B cell (primary cell): ENCODE results near the gene SERPINF2. TPM values are rescaled to one million over a fixed set of nuclear protein-coding genes. Genes with fewer than 3 reads are reported as not detected.

Source experiments
- ATAC-seq: fragments of 200-7000 bp; cut with Tn5 transposase; one replicate; pipeline ENCODE4 v1.10.0; 2021; ENCODE audit warnings: low read depth, mild to moderate bottlenecking, moderate number of reproducible peaks, moderate library complexity
- CTCF ChIA-PET: fragments of 350-600 bp; sonication (Branson Sonifier 250); formaldehyde crosslinking; loops from one replicate; lab custom pipeline; 2021; ENCODE audit warnings: antibody characterized with exemption, inconsistent platforms; lab: Charles Lee
- POLR2A ChIA-PET: fragments of 350-600 bp; sonication (Branson Sonifier 250); formaldehyde crosslinking; loops from one replicate; lab custom pipeline; 2021; ENCODE audit warnings: antibody characterized with exemption; lab: Charles Lee
- DNase-seq: peaks from one replicate; pipeline ENCODE4 v3.0.0; 2013
- H2AFZ ChIP-seq: 2 replicates; pipeline ENCODE4 v1.6.1; 2012; ENCODE audit warnings: mild to moderate bottlenecking, low read depth, low read length; ENCODE audit not compliant: insufficient read depth, poor library complexity, severe bottlenecking
- H3K27ac ChIP-seq, 2 donors: 1 replicate in 1 of 2; 2 replicates in 1 of 2; pipeline ENCODE4 v1.5.1; 2012 to 2013; ENCODE audit warnings: low read length in 2 of 2, mild to moderate bottlenecking in 2 of 2, moderate library complexity in 1 of 2
- H3K27me3 ChIP-seq, 4 experiments: fragments of 200-600 bp in 1 of 4; sonication (generic) in 1 of 4; replicated peaks in 1 of 4; 1 replicate in 2 of 4; 2 replicates in 2 of 4; pipeline versions ENCODE4 v1.6.1 to v1.7.0; 2013 to 2016; ENCODE audit warnings: low read length in 3 of 4, mild to moderate bottlenecking in 2 of 4, mixed read lengths in 1 of 4, moderate library complexity in 1 of 4; ENCODE audit not compliant: insufficient read depth in 4 of 4, control insufficient read depth in 3 of 4; ENCODE audit errors: control extremely low read depth in 1 of 4
- H3K36me3 ChIP-seq, 2 experiments: replicated peaks in 1 of 2; 1 replicate in 1 of 2; 2 replicates in 1 of 2; pipeline versions ENCODE4 v1.6.1 to v1.7.1; 2013; ENCODE audit warnings: low read length in 1 of 2; ENCODE audit not compliant: insufficient read depth in 2 of 2, control insufficient read depth in 1 of 2; ENCODE audit errors: control extremely low read depth in 1 of 2, extremely low read depth in 1 of 2
- H3K4me1 ChIP-seq, 2 donors: fragments of 200-600 bp in 1 of 2; sonication (generic) in 1 of 2; 1 replicate in 1 of 2; 2 replicates in 1 of 2; pipeline versions ENCODE4 v1.5.1 to v1.6.1; 2013 to 2017; ENCODE audit warnings: low read length in 2 of 2; ENCODE audit not compliant: control insufficient read depth in 2 of 2, insufficient read depth in 2 of 2
- H3K4me2 ChIP-seq: replicated peaks from 2 replicates; pipeline ENCODE3; 2012; ENCODE audit warnings: mild to moderate bottlenecking, low read depth, low read length; ENCODE audit not compliant: poor library complexity, severe bottlenecking
- H3K4me3 ChIP-seq, 5 experiments: fragments of 200-600 bp in 1 of 5; sonication (generic) in 1 of 5; 1 replicate in 3 of 5; 2 replicates in 2 of 5; pipeline versions ENCODE4 v1.5.1 to v1.7.0; 2011 to 2016; ENCODE audit warnings: low read length in 4 of 5, mild to moderate bottlenecking in 4 of 5, low read depth in 2 of 5, control low read depth in 1 of 5, moderate library complexity in 1 of 5; ENCODE audit not compliant: insufficient read depth in 1 of 5; ENCODE audit errors: control extremely low read depth in 1 of 5, extremely low read depth in 1 of 5
- H3K79me2 ChIP-seq: fragments of 200-600 bp; sonication (generic); one replicate; pipeline ENCODE4 v1.6.0; 2016; ENCODE audit warnings: low read length; ENCODE audit not compliant: control insufficient read depth, insufficient read depth
- H3K9ac ChIP-seq: fragments of 200-600 bp; sonication (generic); 2 replicates; pipeline ENCODE4 v1.6.1; 2017; ENCODE audit warnings: mild to moderate bottlenecking, low read length, moderate library complexity
- H3K9me3 ChIP-seq, 3 donors: one replicate each; pipeline versions ENCODE4 v1.6.1 to v1.7.1; 2013; ENCODE audit warnings: low read length in 2 of 3; ENCODE audit not compliant: control insufficient read depth in 2 of 3, insufficient read depth in 1 of 3; ENCODE audit errors: control extremely low read depth in 1 of 3
- H4K20me1 ChIP-seq: 2 replicates; pipeline ENCODE4 v1.6.0; 2012; ENCODE audit warnings: mild to moderate bottlenecking, low read length; ENCODE audit not compliant: insufficient read depth, control insufficient read depth, poor library complexity, severe bottlenecking
- H3K27ac Mint-ChIP-seq: one replicate; pipeline ENCODE4 v1.8.0; 2021; ENCODE audit warnings: mixed read lengths
- H3K27me3 Mint-ChIP-seq: one replicate; pipeline ENCODE4 v1.8.0; 2021; ENCODE audit warnings: mixed read lengths
- H3K4me1 Mint-ChIP-seq: one replicate; pipeline ENCODE4 v1.8.0; 2021; ENCODE audit warnings: mixed read lengths
- H3K4me3 Mint-ChIP-seq: one replicate; pipeline ENCODE4 v1.8.0; 2021; ENCODE audit warnings: mixed read lengths
- H3K9me3 Mint-ChIP-seq: one replicate; pipeline ENCODE4 v1.8.0; 2022; ENCODE audit warnings: mixed read lengths; ENCODE audit not compliant: insufficient read depth
- CTCF ChIP-seq: fragments of 200-600 bp; IDR thresholded peaks from one replicate; pipeline ENCODE4 v1.8.0; 2022; ENCODE audit warnings: antibody characterized with exemption, mild to moderate bottlenecking
- EZH2 ChIP-seq: IDR thresholded peaks from 2 replicates; pipeline ENCODE4 v1.6.1; 2012; ENCODE audit warnings: borderline replicate concordance, low read depth, mild to moderate bottlenecking, moderate library complexity, low read length; ENCODE audit not compliant: insufficient read depth, poor library complexity, severe bottlenecking
- WGBS: methylation state at CpG from one replicate; pipeline ENCODE4 v1.1.5; 2013; ENCODE audit warnings: missing lambda C conversion rate; ENCODE audit not compliant: insufficient coverage; 5-methylcytosine and 5-hydroxymethylcytosine counted together
- intact Hi-C: fragments of 100-400 bp; cut with micrococcal nuclease; formaldehyde crosslinking; loops from one replicate; pipeline ENCODE4 v1.10.0; 2022
- polyA plus RNA-seq: library from polyadenylated mRNA; depleted of rRNA; stranded (reverse); fragments of >200 nt; gene quantifications from 2 replicates; pipeline ENCODE4 v1.2.3, GENCODE V29; 2012
- total RNA-seq, 2 donors: library from RNA; stranded (reverse); fragments of 120-200 nt in 1 of 2; gene quantifications; 1 replicate in 1 of 2; 2 replicates in 1 of 2; pipeline versions ENCODE4 v1.2.3 to v1.2.4, GENCODE V29; 2013 to 2022

The SERPINF2 gene
- total and polyA plus RNA-seq, 2 donors (not counting 1 experiment from before 2014, with no cell fraction given) = 0.97 to 3.9 TPM

GRCh38 chr17:1785930-1786329 lies 43.3 kb downstream of the SERPINF2 start:
- WGBS = 90% methylated on average over 2 of the region's 4 CpGs

More at GRCh38 chr17:1785930-1786329, 43.3 kb downstream of the SERPINF2 start:
- Mint-ChIP-seq H3K4me1 (peaks cover 28% of the 10 kb centered on the region), H3K9me3 (no peaks in the 10 kb centered on the region), H3K27me3 (no peaks in the 10 kb centered on the region), H3K27ac (peak overlapping the region; percentile 53), H3K4me3 (no peak overlapping the region)
- Histone ChIP-seq H3K4me2 (no peak overlapping the region), H3K4me1 (peaks cover 27 to 30% of the 10 kb centered on the region in 2 donors), H3K9me3 (no peaks in the 10 kb centered on the region), H3K27ac (no peak overlapping the region), H2AFZ (no peak overlapping the region), H3K27me3 (no peaks in the 10 kb centered on the region), H3K79me2 (no peaks in the 10 kb centered on the region), H4K20me1 (no peaks in the 10 kb centered on the region), H3K36me3 (peaks cover 7 to 31% of the 10 kb centered on the region in 2 experiments), H3K4me3 (no peak overlapping the region), H3K9ac (no peak overlapping the region)
- intact Hi-C loops = no loop called here
- no peak for DNase-seq
- no peak for ATAC-seq
- POLR2A ChIA-PET = interaction anchor here (1.1 kb wide), 1 partner anchor 64 kb away, joined by 4 read pairs; no protein-coding TSS in a partner anchor
- CTCF ChIA-PET = interaction anchor here (0.6 to 8.3 kb wide), 5 partner anchors 20 to 117 kb away, joined by 3 to 397 read pairs (median 4); partner anchors contain the start of gene WDR81
- no peak for TF ChIP-seq EZH2
- TF ChIP-seq CTCF = no peak
